ENCODE measurements around the gene CCL22. TPM values are rescaled to one million over a fixed set of nuclear protein-coding genes. Genes with fewer than 3 reads are reported as not detected.
A peak's percentile ranks its signal among the peaks of the same experiment; 100 is the strongest.

The CCL22 gene
- total RNA-seq, 8 experiments from 2014 or later: 0.08 to 0.62 (median 0.25) TPM; not detected in 2

DNA sequence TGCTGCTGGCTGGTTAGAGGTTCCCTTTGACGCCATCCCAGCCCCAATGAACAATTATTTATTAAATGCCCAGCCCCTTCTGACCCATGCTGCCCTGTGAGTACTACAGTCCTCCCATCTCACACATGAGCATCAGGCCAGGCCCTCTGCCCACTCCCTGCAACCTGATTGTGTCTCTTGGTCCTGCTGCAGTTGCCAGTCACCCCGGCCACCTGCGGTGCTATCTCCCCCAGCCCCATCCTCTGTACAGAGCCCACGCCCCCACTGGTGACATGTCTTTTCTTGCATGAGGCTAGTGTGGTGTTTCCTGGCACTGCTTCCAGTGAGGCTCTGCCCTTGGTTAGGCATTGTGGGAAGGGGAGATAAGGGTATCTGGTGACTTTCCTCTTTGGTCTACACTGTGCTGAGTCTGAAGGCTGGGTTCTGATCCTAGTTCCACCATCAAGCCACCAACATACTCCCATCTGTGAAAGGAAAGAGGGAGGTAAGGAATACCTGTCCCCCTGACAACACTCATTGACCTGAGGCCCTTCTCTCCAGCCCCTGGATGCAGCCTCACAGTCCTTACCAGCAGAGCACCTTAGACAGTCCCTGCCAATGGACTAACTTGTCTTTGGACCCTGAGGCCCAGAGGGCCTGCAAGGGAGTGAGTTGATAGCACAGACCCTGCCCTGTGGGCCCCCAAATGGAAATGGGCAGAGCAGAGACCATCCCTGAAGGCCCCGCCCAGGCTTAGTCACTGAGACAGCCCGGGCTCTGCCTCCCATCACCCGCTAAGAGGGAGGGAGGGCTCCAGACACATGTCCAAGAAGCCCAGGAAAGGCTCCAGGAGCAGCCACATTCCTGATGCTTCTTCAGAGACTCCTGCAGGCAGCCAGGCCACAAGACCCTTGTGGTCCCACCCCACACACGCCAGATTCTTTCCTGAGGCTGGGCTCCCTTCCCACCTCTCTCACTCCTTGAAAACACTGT lies 25.0 kb downstream of the CCL22 start:
- in situ Hi-C loops (cut with MboI; ENCODE audit: low pct_unique_long_range_greater_than_20kb in 2 of 9, low sequenced_read_pairs in 9 of 9, unreplicated experiment in 9 of 9): no loop called here
- H3K4me1 ChIP-seq (replicated peaks in 1 of 2): peaks cover 0 to 8% of the 10 kb centered on the region in 2 donors
- 0 to 72% methylated on average over 1 to 2 of the region's 8 CpGs; no CpG with 5 or more reads in 8 of the 10 experiments for WGBS, 10 experiments
- ATAC-seq (replicated peaks in 6 of 8): peak; percentile 67 to 94 (median 81)
- no peak overlapping the region for H3K4me3 ChIP-seq
- no peak overlapping the region for H3K27ac ChIP-seq

DNA sequence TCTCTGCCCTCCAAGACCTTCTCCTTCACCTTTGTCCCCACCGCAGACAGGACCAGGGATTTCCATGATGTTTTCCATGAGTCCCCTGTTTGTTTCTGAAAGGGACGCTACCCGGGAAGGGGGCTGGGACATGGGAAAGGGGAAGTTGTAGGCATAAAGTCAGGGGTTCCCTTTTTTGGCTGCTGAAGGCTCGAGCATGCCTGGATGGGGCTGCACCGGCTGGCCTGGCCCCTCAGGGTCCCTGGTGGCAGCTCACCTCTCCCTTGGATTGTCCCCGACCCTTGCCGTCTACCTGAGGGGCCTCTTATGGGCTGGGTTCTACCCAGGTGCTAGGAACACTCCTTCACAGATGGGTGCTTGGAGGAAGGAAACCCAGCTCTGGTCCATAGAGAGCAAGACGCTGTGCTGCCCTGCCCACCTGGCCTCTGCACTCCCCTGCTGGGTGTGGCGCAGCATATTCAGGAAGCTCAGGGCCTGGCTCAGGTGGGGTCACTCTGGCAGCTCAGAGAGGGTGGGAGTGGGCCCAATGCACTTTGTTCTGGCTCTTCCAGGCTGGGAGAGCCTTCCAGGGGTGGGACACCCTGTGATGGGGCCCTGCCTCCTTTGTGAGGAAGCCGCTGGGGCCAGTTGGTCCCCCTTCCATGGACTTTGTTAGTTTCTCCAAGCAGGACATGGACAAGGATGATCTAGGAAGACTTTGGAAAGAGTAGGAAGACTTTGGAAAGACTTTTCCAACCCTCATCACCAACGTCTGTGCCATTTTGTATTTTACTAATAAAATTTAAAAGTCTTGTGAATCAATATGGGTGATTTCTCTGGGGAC lies 25.9 kb downstream of the CCL22 start:
- Histone ChIP-seq H3K4me1 (replicated peaks in 1 of 2) (peaks cover 0 to 8% of the 10 kb centered on the region in 2 donors), H3K4me3 (no peak overlapping the region), H3K27ac (no peak overlapping the region)
- WGBS, 10 experiments: 81 to 100% (median 83%) methylated on average over 1 to 5 of the region's 11 CpGs; no CpG with 5 or more reads in 5 of the 10 experiments
- peak in 3 of 8 experiments; percentile 4 to 25 (median 7) for ATAC-seq (replicated peaks in 6 of 8)
- in situ Hi-C loops (cut with MboI; ENCODE audit: low pct_unique_long_range_greater_than_20kb in 2 of 9, low sequenced_read_pairs in 9 of 9, unreplicated experiment in 9 of 9): no loop called here

GRCh38 chr16:57385083-57385482 lies 26.5 kb downstream of the CCL22 start:
- WGBS, 10 experiments: 0 to 100% (median 95%) methylated on average over 1 to 2 of the region's 5 CpGs; no CpG with 5 or more reads in 6 of the 10 experiments
- in situ Hi-C loops (cut with MboI; ENCODE audit: low pct_unique_long_range_greater_than_20kb in 2 of 9, low sequenced_read_pairs in 9 of 9, unreplicated experiment in 9 of 9): no loop called here
- no peak overlapping the region for H3K4me3 ChIP-seq
- no peak for ATAC-seq (replicated peaks in 6 of 8)
- H3K4me1 ChIP-seq (replicated peaks in 1 of 2): peaks cover 0 to 8% of the 10 kb centered on the region in 2 donors
- H3K27ac ChIP-seq: no peak overlapping the region

- in situ Hi-C loops (cut with MboI; ENCODE audit: low pct_unique_long_range_greater_than_20kb in 2 of 9, low sequenced_read_pairs in 9 of 9, unreplicated experiment in 9 of 9): no loop called here
- Histone ChIP-seq H3K4me3 (no peak overlapping the region), H3K4me1 (replicated peaks in 1 of 2) (peaks cover 0 to 8% of the 10 kb centered on the region in 2 donors), H3K27ac (no peak overlapping the region)
- no CpG with 5 or more reads among the region's 5 CpGs for WGBS, 10 experiments
- ATAC-seq (replicated peaks in 6 of 8): peak in 4 of 8 experiments; percentile 35 to 70 (median 66)
These were observed 27.9 kb downstream of the CCL22 start for GRCh38 chr16:57386381-57386951.

GRCh38 chr16:57387598-57388354 lies 29.2 kb downstream of the CCL22 start:
- 0 to 100% (median 60%) methylated on average over 1 to 2 of the region's 3 CpGs; no CpG with 5 or more reads in 3 of the 10 experiments for WGBS, 10 experiments
- in situ Hi-C loops (cut with MboI; ENCODE audit: low pct_unique_long_range_greater_than_20kb in 2 of 9, low sequenced_read_pairs in 9 of 9, unreplicated experiment in 9 of 9): no loop called here

DNA sequence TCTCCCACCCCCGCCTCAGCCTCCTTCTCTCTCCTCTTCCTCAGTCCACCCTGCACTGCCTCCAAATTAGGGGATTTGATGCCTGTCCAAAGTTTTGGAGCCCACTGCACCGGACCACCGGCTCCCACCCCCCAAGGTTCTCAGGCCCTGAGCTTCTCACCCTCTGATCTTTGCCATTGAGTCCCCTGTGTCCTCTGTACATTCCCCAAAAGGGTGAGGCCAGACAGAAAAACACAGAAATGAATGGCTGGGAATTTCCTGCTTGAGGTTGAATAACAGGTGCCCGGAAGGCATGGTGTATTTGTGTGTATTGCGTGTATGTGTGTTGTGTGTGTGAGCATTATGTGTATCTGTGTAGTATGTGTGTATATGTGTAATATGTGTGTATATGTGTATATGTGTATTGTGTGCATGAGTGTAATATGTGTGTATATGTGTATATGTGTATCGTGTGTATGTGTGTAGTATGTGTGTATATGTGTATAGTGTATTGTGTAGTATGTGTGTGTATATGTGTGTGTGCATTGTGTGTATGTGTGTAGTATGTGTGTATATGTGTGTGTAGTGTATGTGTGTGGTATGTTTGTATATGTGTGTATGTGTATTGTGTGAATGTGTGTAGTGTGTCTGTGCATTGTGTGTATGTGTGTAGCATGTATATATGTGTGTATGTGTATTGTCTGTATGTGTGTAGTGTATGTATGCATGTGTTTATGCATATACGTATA lies 29.9 kb downstream of the CCL22 start:
- H3K27ac ChIP-seq: no peak overlapping the region
- peaks cover 0 to 8% of the 10 kb centered on the region in 2 donors for H3K4me1 ChIP-seq (replicated peaks in 1 of 2)
- in situ Hi-C loops (cut with MboI; ENCODE audit: low pct_unique_long_range_greater_than_20kb in 2 of 9, low sequenced_read_pairs in 9 of 9, unreplicated experiment in 9 of 9): no loop called here
- no peak overlapping the region for H3K4me3 ChIP-seq
- ATAC-seq (replicated peaks in 6 of 8): no peak
- 75 to 100% (median 90%) methylated on average over 1 to 5 of the region's 7 CpGs; no CpG with 5 or more reads in 5 of the 10 experiments for WGBS, 10 experiments

More at GRCh38 chr16:57387598-57388354, 29.2 kb downstream of the CCL22 start:
- no peak overlapping the region for H3K4me3 ChIP-seq
- peaks cover 0 to 8% of the 10 kb centered on the region in 2 donors for H3K4me1 ChIP-seq (replicated peaks in 1 of 2)
- ATAC-seq (replicated peaks in 6 of 8): no peak
- H3K27ac ChIP-seq: no peak overlapping the region

DNA sequence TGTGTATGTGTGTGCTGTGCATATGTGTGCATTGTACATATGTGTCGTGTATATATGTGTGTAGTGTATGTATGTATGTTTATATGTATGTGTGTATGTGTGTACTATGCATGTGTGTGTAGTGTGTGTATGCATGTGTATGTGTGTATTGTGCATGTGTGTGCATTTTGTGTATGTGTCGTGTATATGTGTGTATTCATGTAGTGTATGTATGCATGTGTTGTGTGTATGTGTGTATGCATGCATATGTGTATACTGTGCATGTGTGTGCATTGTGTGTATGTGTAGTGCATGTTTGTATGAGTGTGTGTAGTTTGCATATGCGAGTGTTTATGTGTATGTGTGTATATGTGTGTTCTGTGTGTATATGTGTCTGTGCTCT lies 30.5 kb downstream of the CCL22 start:
- H3K4me1 ChIP-seq (replicated peaks in 1 of 2): peaks cover 0 to 8% of the 10 kb centered on the region in 2 donors
- 53 to 100% (median 88%) methylated on average over 1 to 2 of the region's 3 CpGs; no CpG with 5 or more reads in 5 of the 10 experiments for WGBS, 10 experiments
- no peak for ATAC-seq (replicated peaks in 6 of 8)
- no peak overlapping the region for H3K27ac ChIP-seq
- in situ Hi-C loops (cut with MboI; ENCODE audit: low pct_unique_long_range_greater_than_20kb in 2 of 9, low sequenced_read_pairs in 9 of 9, unreplicated experiment in 9 of 9): no loop called here
- no peak overlapping the region for H3K4me3 ChIP-seq

- ATAC-seq (replicated peaks in 6 of 8): no peak
- Histone ChIP-seq H3K27ac (no peak overlapping the region), H3K4me1 (replicated peaks in 1 of 2) (peaks cover 0 to 8% of the 10 kb centered on the region in 2 donors), H3K4me3 (no peak overlapping the region)
- in situ Hi-C loops (cut with MboI; ENCODE audit: low pct_unique_long_range_greater_than_20kb in 2 of 9, low sequenced_read_pairs in 9 of 9, unreplicated experiment in 9 of 9): no loop called here
- WGBS, 10 experiments: 0 to 100% (median 90%) methylated on average over 1 to 3 of the region's 5 CpGs; no CpG with 5 or more reads in 3 of the 10 experiments
These were observed 32.2 kb downstream of the CCL22 start for GRCh38 chr16:57390636-57391295.

DNA sequence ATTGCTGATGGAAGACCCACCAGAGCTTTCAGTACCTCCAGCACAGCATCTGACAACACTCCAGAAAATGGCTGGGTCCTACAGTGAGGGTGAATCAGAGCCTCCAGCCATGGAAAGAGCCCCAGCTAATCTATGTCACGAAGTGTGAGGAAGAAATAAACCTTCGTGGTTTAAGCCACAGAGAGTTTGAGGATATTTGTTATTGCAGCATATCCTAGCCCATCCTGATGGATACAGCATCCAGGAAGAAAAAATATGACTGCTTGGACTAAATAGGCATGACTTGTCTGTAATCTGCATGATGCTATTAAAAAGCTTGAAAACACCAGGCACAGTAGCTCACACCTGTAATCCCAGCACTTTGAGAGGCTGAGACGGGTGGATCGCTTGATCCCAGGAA lies 32.7 kb downstream of the CCL22 start:
- Histone ChIP-seq H3K4me3 (no peak overlapping the region), H3K27ac (no peak overlapping the region), H3K4me1 (replicated peaks in 1 of 2) (peaks cover 0 to 6% of the 10 kb centered on the region in 2 donors)
- in situ Hi-C loops (cut with MboI; ENCODE audit: low pct_unique_long_range_greater_than_20kb in 2 of 9, low sequenced_read_pairs in 9 of 9, unreplicated experiment in 9 of 9): no loop called here
- 20 to 100% (median 69%) methylated on average over 1 to 4 of the region's 4 CpGs; no CpG with 5 or more reads in 4 of the 10 experiments for WGBS, 10 experiments
- no peak for ATAC-seq (replicated peaks in 6 of 8)

DNA sequence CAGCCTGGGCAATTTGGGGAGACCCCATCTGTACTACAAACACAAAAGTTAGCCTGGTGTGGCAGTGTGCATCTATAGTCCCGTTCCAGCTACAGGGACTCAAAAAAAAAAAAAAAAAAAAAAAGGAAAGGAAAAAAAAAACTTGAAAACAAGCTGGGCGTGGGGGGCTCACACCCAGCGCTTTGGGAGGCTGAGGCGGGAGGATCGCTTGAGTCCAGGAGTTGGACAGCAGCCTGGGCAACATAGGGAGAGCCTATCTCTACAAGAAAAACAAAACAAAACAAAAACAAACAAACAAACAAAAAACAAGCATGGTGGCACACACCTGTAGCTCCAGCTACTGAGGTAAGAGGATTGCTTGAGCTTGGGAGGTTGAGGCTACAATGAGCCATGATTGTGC lies 33.1 kb downstream of the CCL22 start:
- no peak for ATAC-seq (replicated peaks in 6 of 8)
- 39 to 86% (median 69%) methylated on average over 1 to 5 of the region's 5 CpGs for WGBS, 10 experiments
- Histone ChIP-seq H3K27ac (no peak overlapping the region), H3K4me1 (replicated peaks in 1 of 2) (peaks cover 0 to 2% of the 10 kb centered on the region in 2 donors), H3K4me3 (no peak overlapping the region)
- in situ Hi-C loops (cut with MboI; ENCODE audit: low pct_unique_long_range_greater_than_20kb in 2 of 9, low sequenced_read_pairs in 9 of 9, unreplicated experiment in 9 of 9): no loop called here

DNA sequence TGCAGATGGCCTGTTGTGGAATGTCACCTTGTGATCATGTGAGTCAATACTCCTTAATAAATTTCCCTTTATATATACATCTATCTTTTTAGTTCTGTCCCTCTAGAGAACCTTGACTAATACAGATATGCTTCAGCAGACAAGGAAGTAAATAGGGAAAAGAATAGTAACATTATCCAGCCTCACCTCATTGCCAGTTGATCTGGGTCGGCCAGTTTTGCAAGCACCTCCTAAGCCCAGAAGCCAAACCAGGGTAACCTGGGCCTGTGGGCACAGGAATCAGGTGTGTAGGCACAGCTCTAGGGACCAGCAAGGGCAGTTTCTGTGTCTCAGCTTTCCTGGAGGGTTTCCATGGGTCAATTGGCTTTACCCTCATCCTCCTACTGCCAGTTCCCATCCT lies 34.1 kb downstream of the CCL22 start:
- H3K27ac ChIP-seq: no peak overlapping the region
- WGBS, 10 experiments: 17 to 100% (median 73%) methylated on average over 1 of the region's 1 CpG; no CpG with 5 or more reads in 2 of the 10 experiments
- ATAC-seq (replicated peaks in 6 of 8): no peak
- no peaks in the 10 kb centered on the region for H3K4me1 ChIP-seq (replicated peaks in 1 of 2)
- in situ Hi-C loops (cut with MboI; ENCODE audit: low pct_unique_long_range_greater_than_20kb in 2 of 9, low sequenced_read_pairs in 9 of 9, unreplicated experiment in 9 of 9): no loop called here
- H3K4me3 ChIP-seq: no peak overlapping the region

Data from motor neuron (in vitro differentiated cells).